Measurements from ENCODE around the gene CYP2D6. TPM values are rescaled to one million over a fixed set of nuclear protein-coding genes. Genes with fewer than 3 reads are reported as not detected.
"Not testable (repeated sequence)": the region's sequence is repeated elsewhere in the genome, so short reads cannot be mapped to it uniquely, and the experiment has no call there.

The CYP2D6 gene
- total and polyA plus RNA-seq, 4 donors, result 23.8 to 486 (median 205) TPM

GRCh38 chr22:42131562-42131961 is 952 bp upstream of the CYP2D6 start:
- peak; percentile 22 for TF ChIP-seq YY1 (IDR thresholded peaks at IDR 0.05)
- TF ChIP-seq ZBTB33 (IDR thresholded peaks at IDR 0.05), result no peak
- TF ChIP-seq JUND (IDR thresholded peaks at IDR 0.05), result no peak
- no peak for TF ChIP-seq ATF3 (IDR thresholded peaks at IDR 0.05)
- TF ChIP-seq TAF1 (conservative IDR thresholded peaks at IDR 0.05), result no peak
- TF ChIP-seq EGR1 (IDR thresholded peaks at IDR 0.05; ENCODE audit: low read depth in 2 of 2), result no peak
- no peak for TF ChIP-seq RAD21 (IDR thresholded peaks at IDR 0.05)
- peak; percentile 45 to 51 for TF ChIP-seq GABPA (IDR thresholded peaks at IDR 0.05 in 1 of 2, conservative IDR thresholded peaks at IDR 0.05 in 1 of 2)
- no peak for TF ChIP-seq FOXA2 (IDR thresholded peaks at IDR 0.05)
- no peak for TF ChIP-seq NR2F2 (IDR thresholded peaks at IDR 0.05)
- TF ChIP-seq HNF4G (IDR thresholded peaks at IDR 0.05), result no peak
- TF ChIP-seq REST (IDR thresholded peaks at IDR 0.05), result peak; percentile 4
- no peak for DNase-seq (ENCODE audit: low spot score)
- H3K4me3 ChIP-seq (ENCODE audit: low read depth in 1 of 3, low read length in 3 of 3), result no peak overlapping the region
- H3K9ac ChIP-seq (ENCODE audit: low read depth in 1 of 2, low read length in 2 of 2), result no peak overlapping the region
- H3K9me3 ChIP-seq (ENCODE audit: control insufficient read depth in 4 of 4, low read length in 3 of 4), result no peaks in the 10 kb centered on the region
- H3K27me3 ChIP-seq (ENCODE audit: control insufficient read depth in 4 of 4, insufficient read depth in 4 of 4, low read length in 3 of 4), result no peaks in the 10 kb centered on the region
- H3K4me1 ChIP-seq (ENCODE audit: control insufficient read depth in 4 of 4, insufficient read depth in 4 of 4, low read length in 3 of 4), result peaks cover 15 to 34% (median 25%) of the 10 kb centered on the region in 4 donors
- peaks cover 6 to 7% (median 7%) of the 10 kb centered on the region in 4 donors for H3K36me3 ChIP-seq (ENCODE audit: control insufficient read depth in 4 of 4, insufficient read depth in 3 of 4, low read depth in 1 of 4, low read length in 3 of 4)
- WGBS, result 49% methylated on average over 8 of the region's 8 CpGs
- H3K27ac ChIP-seq (ENCODE audit: low read depth in 1 of 2, low read length in 2 of 2), result peak overlapping the region; percentile 67 to 99

GRCh38 chr22:42130182-42130581 is 428 bp downstream of the CYP2D6 start:
- H3K4me3 ChIP-seq (ENCODE audit: low read depth in 1 of 3, low read length in 3 of 3), result peak overlapping the region; percentile 20 to 75 (median 55)
- peak overlapping the region; percentile 98 to 99 for H3K27ac ChIP-seq (ENCODE audit: low read depth in 1 of 2, low read length in 2 of 2)
- H3K36me3 ChIP-seq (ENCODE audit: control insufficient read depth in 4 of 4, insufficient read depth in 3 of 4, low read depth in 1 of 4, low read length in 3 of 4); H3K9me3 ChIP-seq (ENCODE audit: control insufficient read depth in 4 of 4, low read length in 3 of 4); DNase-seq (ENCODE audit: low spot score); H3K27me3 ChIP-seq (ENCODE audit: control insufficient read depth in 4 of 4, insufficient read depth in 4 of 4, low read length in 3 of 4): not testable (repeated sequence)
- WGBS, result 11% methylated on average over 1 of the region's 7 CpGs
- H3K4me1 ChIP-seq (ENCODE audit: control insufficient read depth in 4 of 4, insufficient read depth in 4 of 4, low read length in 3 of 4), result peaks cover 16 to 34% (median 25%) of the 10 kb centered on the region in 4 donors
- H3K9ac ChIP-seq (ENCODE audit: low read depth in 1 of 2, low read length in 2 of 2), result peak overlapping the region; percentile 43 to 58
